MM.1S (cell line): ENCODE data around the gene OXLD1.

Experiments used
- DNase-seq: peaks from one replicate; pipeline ENCODE4 v3.0.0-alpha.2; 2015
- H2AFZ ChIP-seq: fragments of 300-600 bp; sonication (generic); 2 replicates; pipeline ENCODE4 v1.6.0; 2016; ENCODE audit warnings: antibody characterized with exemption, low read length
- H3F3A ChIP-seq: fragments of 300-600 bp; sonication (generic); 2 replicates; pipeline ENCODE4 v1.6.1; 2016; ENCODE audit warnings: mild to moderate bottlenecking, antibody characterized with exemption, low read length, moderate library complexity, mixed read lengths; ENCODE audit not compliant: insufficient read depth
- H3K27ac ChIP-seq: fragments of 300-600 bp; sonication (generic); 2 replicates; pipeline ENCODE4 v1.5.1; 2016; ENCODE audit warnings: mild to moderate bottlenecking, low read length
- H3K27me3 ChIP-seq: fragments of 300-600 bp; sonication (generic); replicated peaks from 2 replicates; pipeline ENCODE4 v1.6.0; 2016; ENCODE audit warnings: low read length; ENCODE audit not compliant: insufficient read depth
- H3K36me3 ChIP-seq: fragments of 300-600 bp; sonication (generic); replicated peaks from 2 replicates; pipeline ENCODE4 v1.6.1; 2016; ENCODE audit warnings: mild to moderate bottlenecking, low read length, mixed read lengths; ENCODE audit not compliant: insufficient read depth
- H3K4me1 ChIP-seq: fragments of 300-600 bp; sonication (generic); 2 replicates; pipeline ENCODE4 v1.6.1; 2016; ENCODE audit warnings: low read length, mixed read lengths
- H3K4me2 ChIP-seq: fragments of 300-600 bp; sonication (generic); 2 replicates; pipeline ENCODE4 v1.6.0; 2016; ENCODE audit warnings: low read depth, low read length
- H3K4me3 ChIP-seq: fragments of 300-600 bp; sonication (generic); 2 replicates; pipeline ENCODE4 v1.5.1; 2016; ENCODE audit warnings: low read length, mixed read lengths
- H3K79me2 ChIP-seq: fragments of 300-600 bp; sonication (generic); 2 replicates; pipeline ENCODE4 v1.6.1; 2016; ENCODE audit warnings: mixed run types, low read length, mixed read lengths
- H3K9ac ChIP-seq: fragments of 300-600 bp; sonication (generic); 2 replicates; pipeline ENCODE4 v1.6.1; 2016; ENCODE audit warnings: low read length, mixed read lengths
- H3K9me2 ChIP-seq: fragments of 300-600 bp; sonication (generic); replicated peaks from 2 replicates; pipeline ENCODE4 v1.6.1; 2016; ENCODE audit warnings: mild to moderate bottlenecking, low read length, mixed read lengths; ENCODE audit not compliant: insufficient read depth
- H3K9me3 ChIP-seq: fragments of 300-600 bp; sonication (generic); replicated peaks from 2 replicates; pipeline ENCODE4 v1.6.1; 2016; ENCODE audit warnings: mild to moderate bottlenecking, low read length, mixed read lengths; ENCODE audit not compliant: insufficient read depth
- H4K20me1 ChIP-seq: fragments of 300-600 bp; sonication (generic); 2 replicates; pipeline ENCODE4 v1.6.1; 2016; ENCODE audit warnings: mild to moderate bottlenecking, low read length, moderate library complexity, mixed read lengths; ENCODE audit not compliant: insufficient read depth
- CTCF ChIP-seq: fragments of 300-600 bp; sonication (generic); IDR thresholded peaks from 2 replicates; pipeline ENCODE4 v1.5.1; 2016; ENCODE audit warnings: antibody characterized with exemption, low read length, mixed read lengths
- EZH2 ChIP-seq: fragments of 300-600 bp; sonication (generic); optimal IDR thresholded peaks from 2 replicates; pipeline ENCODE3; 2017; ENCODE audit warnings: low read depth, mild to moderate bottlenecking, antibody characterized with exemption, low read length, mixed read lengths
- EZH2phosphoT487 ChIP-seq: fragments of 300-600 bp; sonication (generic); IDR thresholded peaks from 2 replicates; pipeline ENCODE4 v1.6.1; 2018; ENCODE audit warnings: antibody characterized with exemption, low read length

Gene OXLD1

GRCh38 chr17:81616877-81617276 is 49.5 kb downstream of the OXLD1 start:
- peaks cover 13% of the 10 kb centered on the region; the same call in 1 of the 2 replicates for H4K20me1 ChIP-seq
- H3K79me2 ChIP-seq = peaks cover 79% of the 10 kb centered on the region
- H3K9me3 ChIP-seq = no peaks in the 10 kb centered on the region

GRCh38 chr17:81615401-81615930 is 50.9 kb downstream of the OXLD1 start:
- H2AFZ ChIP-seq = no peak overlapping the region
- H3K9me2 ChIP-seq = no peaks in the 10 kb centered on the region
- no peak overlapping the region for H3K4me3 ChIP-seq
- H3K36me3 ChIP-seq = peaks cover 19% of the 10 kb centered on the region
- TF ChIP-seq EZH2phosphoT487 (no peak), CTCF (no peak), EZH2 (no peak)
- H3K79me2 ChIP-seq = peaks cover 65% of the 10 kb centered on the region
- DNase-seq = no peak
- H4K20me1 ChIP-seq = peaks cover 13% of the 10 kb centered on the region; the same call in 1 of the 2 replicates
- H3K4me2 ChIP-seq = no peak overlapping the region
- no peak overlapping the region for H3K27ac ChIP-seq
- no peaks in the 10 kb centered on the region; the same call in 1 of the 2 replicates for H3F3A ChIP-seq
- H3K4me1 ChIP-seq = no peaks in the 10 kb centered on the region
- H3K9ac ChIP-seq = no peak overlapping the region
- H3K9me3 ChIP-seq = no peaks in the 10 kb centered on the region
- H3K27me3 ChIP-seq = no peaks in the 10 kb centered on the region

More at GRCh38 chr17:81616877-81617276, 49.5 kb downstream of the OXLD1 start:
- no peak for DNase-seq
- Histone ChIP-seq H3K4me2 (no peak overlapping the region), H3K4me1 (no peaks in the 10 kb centered on the region), H2AFZ (no peak overlapping the region), H3K9me2 (no peaks in the 10 kb centered on the region), H3K27me3 (no peaks in the 10 kb centered on the region), H3K9ac (no peak overlapping the region), H3K27ac (no peak overlapping the region), H3K36me3 (peaks cover 29% of the 10 kb centered on the region), H3K4me3 (no peak overlapping the region), H3F3A (no peaks in the 10 kb centered on the region; the same call in 1 of the 2 replicates)
- TF ChIP-seq EZH2 = no peak
- no peak for TF ChIP-seq CTCF
- no peak for TF ChIP-seq EZH2phosphoT487
